Right kidney (tissue), 1 donor: ENCODE data around the gene RNF135.
A peak's percentile ranks its signal among the peaks of the same experiment; 100 is the strongest.
"Not testable (repeated sequence)": the region's sequence is repeated elsewhere in the genome, so short reads cannot be mapped to it uniquely, and the experiment has no call there.

Experiments
- DNase-seq: peaks from one replicate; pipeline ENCODE4 v3.0.0-alpha.2; 2016

RNF135 gene

DNA sequence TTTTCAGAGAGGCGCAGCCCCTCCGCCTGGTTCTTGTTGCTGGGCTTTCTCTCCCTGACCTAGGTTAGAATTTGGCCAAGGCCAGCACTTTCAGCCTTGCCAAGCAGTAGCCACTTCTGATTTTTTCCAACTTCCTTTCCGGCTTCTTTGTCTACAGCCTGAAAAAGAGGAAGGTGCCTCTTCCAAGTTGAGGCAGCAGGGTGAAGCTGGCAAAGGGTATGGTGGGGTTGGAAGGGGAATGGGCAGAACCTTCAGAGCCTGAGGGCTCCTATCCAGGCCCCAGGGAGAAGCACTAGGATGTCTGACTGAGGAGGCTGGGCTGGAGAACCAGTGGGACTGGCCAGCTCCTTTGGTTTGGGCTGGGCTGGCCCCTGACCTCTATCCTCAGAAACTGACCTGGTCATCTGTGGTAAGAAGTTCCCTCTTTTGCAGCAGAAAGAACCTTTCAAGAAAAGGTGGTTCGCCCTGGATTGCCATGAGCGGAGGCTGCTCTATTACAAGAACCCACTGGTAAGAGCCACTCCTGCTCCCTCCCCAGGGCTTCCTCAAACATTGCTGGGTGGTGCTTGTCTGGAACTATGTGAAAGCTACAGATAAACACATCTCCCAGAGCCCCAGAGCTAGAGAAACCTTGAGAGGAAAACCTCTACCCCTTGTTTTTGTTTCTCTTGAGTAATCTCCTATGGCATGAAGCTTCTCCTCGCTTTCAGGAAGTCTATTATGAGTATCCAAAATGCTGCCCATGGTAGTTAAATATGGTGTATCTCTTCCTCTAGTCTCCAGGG is 16.6 kb upstream of the RNF135 start:
- no peak for DNase-seq

DNA sequence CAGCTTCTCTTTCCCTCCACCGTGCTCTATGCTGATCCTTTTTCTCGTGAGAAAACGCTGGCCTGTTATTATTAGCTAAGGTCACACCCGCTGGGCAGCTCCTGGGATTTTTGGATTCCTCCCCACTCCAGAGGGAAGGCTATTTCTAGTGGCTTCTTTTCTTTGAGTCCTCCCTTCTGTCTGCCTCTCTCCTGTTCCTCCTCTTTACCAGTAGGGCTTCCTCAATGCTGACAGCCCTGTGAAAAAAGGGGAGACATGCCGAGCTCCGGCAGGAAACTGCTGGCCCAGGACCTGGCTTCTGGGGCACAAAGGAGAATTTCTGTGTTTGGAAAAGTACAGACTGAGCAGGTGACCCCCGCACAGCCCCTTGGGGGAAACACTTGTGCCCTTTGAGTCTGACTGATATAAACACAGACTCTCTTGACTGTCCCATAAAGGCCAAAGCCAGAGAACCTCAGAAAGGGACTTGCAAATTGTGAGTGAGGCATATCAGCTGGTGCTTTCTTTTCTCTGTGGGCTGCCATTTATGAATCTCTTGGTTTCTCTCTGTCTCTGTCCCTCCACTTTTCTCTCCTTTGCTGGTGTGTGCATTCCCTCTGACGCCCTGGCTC is 14.0 kb upstream of the RNF135 start:
- peak; percentile 16 for DNase-seq

DNA sequence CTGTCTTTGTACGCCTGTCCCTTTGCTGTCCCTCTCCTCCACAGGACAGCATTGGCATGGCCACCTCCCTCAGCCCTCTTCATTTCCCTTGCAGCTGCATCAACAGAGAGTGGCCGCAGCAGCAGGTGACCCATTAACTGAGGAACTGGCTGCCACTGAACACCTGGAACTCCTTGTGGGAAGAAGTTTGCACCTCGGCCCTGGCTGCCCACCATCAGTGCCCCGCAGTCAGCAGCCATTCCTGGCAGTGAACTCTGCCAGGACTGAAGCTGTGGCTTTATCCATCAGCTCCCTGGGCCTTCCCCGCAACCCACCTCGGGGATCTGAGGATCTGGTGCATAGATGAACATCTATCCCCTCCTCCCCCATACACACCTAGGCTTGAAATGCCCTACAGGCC is 13.1 kb upstream of the RNF135 start:
- DNase-seq: no peak

DNA sequence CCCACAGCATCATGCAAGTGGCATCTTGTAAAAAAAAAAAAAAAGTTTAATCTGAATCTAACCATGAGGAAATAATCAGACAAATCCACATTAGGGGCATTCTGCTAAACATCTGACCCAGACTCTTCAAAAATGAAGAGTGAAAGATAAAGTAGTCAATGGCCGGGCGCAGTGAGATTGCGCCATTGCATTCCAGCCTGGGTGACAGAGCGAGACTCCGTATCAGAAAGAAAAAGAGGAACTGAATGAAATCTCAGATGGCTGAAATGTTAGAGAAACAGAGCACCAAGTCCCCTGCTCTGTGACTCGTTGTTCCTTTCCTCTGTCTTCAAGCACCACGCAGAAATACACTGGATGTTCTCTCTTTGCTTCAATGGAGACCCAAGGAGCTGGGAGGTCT is 12.7 kb upstream of the RNF135 start:
- DNase-seq: no peak

GRCh38 chr17:30961209-30962188 is 9.3 kb upstream of the RNF135 start:
- no peak for DNase-seq

DNA sequence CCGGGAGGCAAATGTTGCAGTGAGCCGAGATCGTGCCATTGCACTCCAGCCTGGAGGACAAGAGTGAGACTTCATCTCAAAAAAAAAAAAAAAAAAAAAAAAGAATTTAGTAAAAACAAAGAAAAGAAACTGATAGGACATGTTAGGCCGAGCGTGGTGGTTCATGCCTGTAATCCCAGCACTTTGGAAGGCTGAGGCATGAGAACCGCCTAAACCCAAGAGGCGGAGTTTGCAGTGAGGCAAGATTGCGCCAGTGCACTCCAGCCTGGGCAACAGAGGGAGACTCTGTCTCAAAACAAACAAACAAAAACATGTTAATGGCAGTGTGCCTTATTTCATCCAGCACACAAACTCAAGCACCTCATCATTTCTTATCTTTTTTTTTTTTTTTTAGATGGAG is 6.5 kb upstream of the RNF135 start:
- DNase-seq: not testable (repeated sequence)

DNA sequence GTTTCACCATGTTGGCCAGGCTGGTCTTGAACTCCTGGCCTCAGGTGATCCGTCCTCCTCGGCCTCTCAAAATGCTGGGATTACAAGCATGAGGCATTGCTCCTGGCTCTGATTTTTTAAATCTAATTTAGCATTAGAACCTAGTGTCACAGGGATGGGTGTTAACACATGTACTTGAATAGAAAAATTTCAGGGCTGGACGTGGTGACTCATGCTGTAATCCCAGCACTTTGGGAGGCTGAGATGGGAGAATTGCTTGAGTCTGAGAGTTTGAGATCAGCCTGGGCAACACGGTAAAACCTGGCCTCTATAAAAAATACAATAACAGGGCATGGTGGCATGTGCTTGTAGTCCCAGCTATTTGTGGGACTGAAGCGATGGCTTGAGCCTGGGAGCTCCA is 6.0 kb upstream of the RNF135 start:
- no peak for DNase-seq

DNA sequence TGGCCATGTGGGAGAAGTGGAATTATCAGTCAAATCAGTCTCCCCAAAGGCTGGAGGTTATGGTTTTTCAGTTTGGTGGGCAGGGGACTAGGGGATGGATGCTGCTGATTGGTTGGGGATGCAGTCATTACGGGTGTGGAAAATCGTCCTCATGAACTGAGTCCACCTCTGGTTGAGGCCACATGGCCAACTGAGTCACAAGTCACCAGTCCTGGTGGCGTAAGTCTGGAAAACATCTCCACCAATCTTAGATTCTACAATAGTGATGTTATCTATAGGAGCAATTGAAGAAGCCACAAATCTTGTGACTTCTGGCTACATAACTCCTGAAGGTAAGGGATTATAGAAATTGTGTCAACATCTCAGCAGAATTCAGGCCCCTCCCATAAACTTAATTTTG is 5.2 kb upstream of the RNF135 start:
- DNase-seq: no peak

DNA sequence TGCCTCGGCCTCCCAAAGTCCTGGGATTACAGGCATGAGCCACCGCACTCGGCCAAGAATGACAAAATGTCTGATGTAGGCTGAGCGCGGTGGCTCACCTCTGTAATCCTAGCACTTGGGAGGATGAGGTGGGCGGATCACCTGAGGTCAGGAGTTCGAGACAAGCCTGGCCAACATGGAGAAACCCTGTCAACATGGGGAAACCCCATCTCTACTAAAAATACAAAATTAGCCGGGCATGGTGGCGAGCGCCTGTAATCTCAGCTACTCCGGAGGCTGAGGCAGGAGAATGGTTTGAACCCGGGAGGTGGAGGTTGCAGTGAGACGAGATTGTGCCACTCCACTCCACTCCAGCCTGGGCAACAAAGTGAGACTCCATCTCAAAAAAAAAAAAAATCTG is 2.9 kb upstream of the RNF135 start:
- peak; percentile 10 for DNase-seq

DNA sequence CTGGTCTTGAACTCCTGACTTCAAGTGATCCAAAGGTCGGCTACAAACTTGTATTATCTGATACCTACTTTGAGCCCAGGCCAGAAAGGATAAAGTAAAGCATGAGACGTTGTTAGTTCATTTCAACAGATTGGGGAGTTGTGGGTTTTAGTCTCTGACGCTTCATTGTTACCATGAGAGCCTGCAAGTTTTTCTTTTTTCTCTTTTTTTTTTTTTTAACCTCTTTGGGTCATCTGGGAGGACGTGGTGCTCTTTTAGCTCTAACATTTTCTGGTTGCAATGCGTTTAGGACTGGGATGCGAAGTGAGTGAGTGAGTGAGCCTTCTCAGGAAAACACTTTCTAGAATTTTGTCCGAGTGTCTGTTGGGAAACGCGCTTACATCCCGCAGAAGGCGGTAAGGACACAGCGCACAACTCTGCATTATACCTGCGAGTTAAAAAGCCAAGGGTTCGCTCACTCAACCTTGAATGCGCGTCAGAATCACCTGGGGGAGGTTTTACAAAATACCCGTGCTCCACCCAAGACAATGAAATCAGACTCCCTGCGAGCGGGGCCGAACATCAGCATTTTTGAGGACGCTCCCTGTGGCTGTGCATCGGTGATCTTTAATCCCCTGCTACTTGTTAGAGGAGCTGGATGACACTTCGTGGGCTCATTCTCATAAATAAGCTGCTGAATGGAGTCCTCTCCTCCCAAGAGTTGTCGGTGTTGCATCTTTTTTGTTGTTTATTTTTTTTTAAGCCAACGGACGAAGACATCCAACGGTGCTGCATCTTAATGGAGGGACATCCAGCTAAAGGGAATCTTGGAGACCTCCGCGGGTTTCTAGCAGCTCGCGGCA is 629 bp upstream of the RNF135 start:
- DNase-seq: no peak

- no peak for DNase-seq
Observed at GRCh38 chr17:30975042-30975820, 4.4 kb downstream of the RNF135 start.

- DNase-seq: not testable (repeated sequence)
Observed at GRCh38 chr17:30979919-30980318, 9.1 kb downstream of the RNF135 start.

- DNase-seq: no peak
Observed at GRCh38 chr17:30981531-30982519, 11.0 kb downstream of the RNF135 start.

- no peak for DNase-seq
Observed at GRCh38 chr17:30982855-30983254, 12.0 kb downstream of the RNF135 start.

GRCh38 chr17:30990458-30990857 is 19.6 kb downstream of the RNF135 start:
- DNase-seq: no peak

DNA sequence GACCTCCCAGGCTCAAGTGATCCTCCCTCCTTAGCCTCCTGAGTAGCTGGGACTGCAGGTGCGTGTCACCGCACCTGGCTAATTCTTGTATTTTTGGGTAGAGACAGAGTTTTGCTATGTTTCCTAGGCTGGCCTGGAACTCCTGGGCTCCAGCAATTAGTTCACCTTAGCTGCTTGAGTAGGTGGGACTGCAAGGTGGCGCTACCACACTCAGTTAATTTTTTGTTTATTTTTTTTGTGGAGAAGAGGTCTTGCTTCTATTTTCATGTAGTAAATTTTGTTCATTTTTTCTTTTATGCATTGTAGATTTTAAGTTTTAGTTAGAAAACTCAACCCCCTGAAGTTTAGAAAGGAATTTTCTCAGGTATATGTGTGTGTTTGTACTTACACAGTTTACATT is 21.7 kb downstream of the RNF135 start:
- no peak for DNase-seq

GRCh38 chr17:30995347-30995746 is 24.5 kb downstream of the RNF135 start:
- DNase-seq: no peak

DNA sequence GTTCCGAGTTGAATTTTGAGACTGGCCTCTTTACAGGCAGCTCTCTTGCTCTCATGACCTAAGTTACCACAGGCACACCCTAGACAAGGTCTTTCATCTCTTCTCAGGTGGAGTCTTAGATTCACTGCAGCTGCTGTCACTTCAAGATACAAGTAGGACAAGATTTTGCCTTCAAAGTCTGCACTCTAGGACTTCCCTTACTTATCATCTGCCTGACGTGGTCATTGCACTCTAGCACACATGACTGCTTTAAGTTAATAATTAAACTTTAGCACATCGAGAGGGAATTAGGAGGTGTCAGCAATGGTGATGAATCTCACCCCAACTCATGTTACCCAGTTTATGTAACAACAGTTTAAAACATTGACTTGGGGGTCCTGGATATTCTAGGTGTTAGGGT is 25.6 kb downstream of the RNF135 start:
- no peak for DNase-seq

GRCh38 chr17:30997270-30997669 is 26.4 kb downstream of the RNF135 start:
- DNase-seq: no peak

- no peak for DNase-seq
Observed at GRCh38 chr17:30997842-30998241, 27.0 kb downstream of the RNF135 start.
